Upper lobe of right lung (tissue), 1 donor: ENCODE results near the gene FAM89B. TPM values are rescaled to one million over a fixed set of nuclear protein-coding genes. Genes with fewer than 3 reads are reported as not detected.
"Not testable (repeated sequence)": the region's sequence is repeated elsewhere in the genome, so short reads cannot be mapped to it uniquely, and the experiment has no call there.

Experiments
- ATAC-seq: fragments of 200-7000 bp; cut with Tn5 transposase; one replicate; pipeline ENCODE4 v1.9.1; 2020; ENCODE audit warnings: mild to moderate bottlenecking, moderate library complexity
- DNase-seq: peaks from one replicate; pipeline ENCODE4 v3.0.0-alpha.2; 2020
- H3K27ac ChIP-seq: fragments of 200-600 bp; one replicate; pipeline ENCODE4 v1.8.0; 2022
- H3K27me3 ChIP-seq: fragments of 200-600 bp; one replicate; pipeline ENCODE4 v1.8.0; 2022; ENCODE audit warnings: mild to moderate bottlenecking
- H3K36me3 ChIP-seq: fragments of 200-600 bp; one replicate; pipeline ENCODE4 v1.8.0; 2022
- H3K4me1 ChIP-seq: fragments of 200-600 bp; one replicate; pipeline ENCODE4 v1.8.0; 2022
- H3K4me3 ChIP-seq: fragments of 200-600 bp; one replicate; pipeline ENCODE4 v1.8.0; 2022; ENCODE audit warnings: mild to moderate bottlenecking
- H3K9me3 ChIP-seq: fragments of 200-600 bp; one replicate; pipeline ENCODE4 v1.8.0; 2022
- intact Hi-C: fragments of 100-400 bp; cut with DNase I; formaldehyde crosslinking; loops from one replicate; pipeline ENCODE4 v1.11.0; 2022
- long read RNA-seq: library from polyadenylated mRNA; unstranded; transcript quantifications from one replicate; pipeline ENCODE4 v2.0.0, GENCODE V29; 2021
- total RNA-seq: library from RNA; stranded (reverse); fragmentation: NEBNext Ultra II Directional; extraction: Animal tissue kit (Norgen Biotek cat#: 25700); gene quantifications from one replicate; pipeline ENCODE4 v1.2.1, GENCODE V29; 2021
- TF ChIP-seq, protein P1 (sequence below): fragments of 200-600 bp; IDR thresholded peaks from one replicate; pipeline ENCODE4 v1.8.0; 2022; ENCODE audit warnings: antibody characterized with exemption
- donor health status: DM: no; HTN: yes; CAD: no; lungs with severe emphysema.

FAM89B gene
- total RNA-seq = 44.1 TPM
- long read RNA-seq, transcript FAM89B-203 (2 exons, 1,263 nt) = major isoform, 86 of 122 reads
- long read RNA-seq, transcript FAM89B-202 (2 exons, 1,337 nt) = minor isoform, 32 of 122 reads
- long read RNA-seq, partial matches to known transcripts = 0 of 122 reads
- long read RNA-seq, other reads (novel, unspliced or antisense) = 1 of 122 reads

DNA sequence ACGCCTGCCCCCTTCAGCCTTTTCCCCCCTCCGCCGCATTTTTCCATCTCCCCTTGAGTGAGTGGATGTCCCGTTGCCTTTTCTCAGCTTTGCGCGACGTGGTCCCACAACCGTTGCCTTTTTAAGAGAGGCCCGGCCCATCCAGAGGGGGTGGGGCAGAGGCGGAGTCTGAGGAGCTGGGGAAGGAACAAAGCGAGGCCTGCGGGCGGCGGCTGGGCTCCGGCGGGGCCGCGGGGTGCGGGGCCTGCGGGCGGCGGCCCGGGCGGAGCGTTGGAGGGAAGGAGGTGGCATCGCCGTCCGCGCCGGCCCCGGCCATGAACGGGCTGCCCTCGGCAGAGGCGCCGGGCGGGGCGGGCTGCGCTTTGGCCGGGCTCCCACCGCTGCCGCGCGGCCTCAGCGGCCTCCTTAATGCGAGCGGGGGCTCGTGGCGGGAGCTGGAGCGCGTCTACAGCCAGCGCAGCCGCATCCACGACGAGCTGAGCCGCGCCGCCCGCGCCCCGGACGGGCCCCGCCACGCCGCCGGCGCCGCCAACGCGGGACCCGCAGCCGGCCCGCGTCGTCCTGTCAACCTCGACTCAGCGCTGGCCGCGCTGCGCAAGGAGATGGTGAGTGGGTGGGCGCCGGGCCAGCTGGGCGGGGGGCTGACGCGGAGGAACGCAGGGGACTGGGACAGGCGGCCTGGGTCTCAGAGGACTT is at the start of gene FAM89B:
FAM89B (plus strand) TSS at position 183 of the 696 bp plus-strand sequence; CDS start at position 315, 132 bp downstream.
- Histone ChIP-seq H3K27ac (peak within 1 kb of the TSS; percentile 86), H3K36me3 (no peaks in the 10 kb centered on the region), H3K4me1 (peaks cover 60% of the 10 kb centered on the region), H3K27me3 (no peaks in the 10 kb centered on the region), H3K4me3 (peak within 1 kb of the TSS; percentile 66), H3K9me3 (no peaks in the 10 kb centered on the region)
- DNase-seq (peak; percentile 96), ATAC-seq (peak; percentile 33)
- TF ChIP-seq, protein P1, sequence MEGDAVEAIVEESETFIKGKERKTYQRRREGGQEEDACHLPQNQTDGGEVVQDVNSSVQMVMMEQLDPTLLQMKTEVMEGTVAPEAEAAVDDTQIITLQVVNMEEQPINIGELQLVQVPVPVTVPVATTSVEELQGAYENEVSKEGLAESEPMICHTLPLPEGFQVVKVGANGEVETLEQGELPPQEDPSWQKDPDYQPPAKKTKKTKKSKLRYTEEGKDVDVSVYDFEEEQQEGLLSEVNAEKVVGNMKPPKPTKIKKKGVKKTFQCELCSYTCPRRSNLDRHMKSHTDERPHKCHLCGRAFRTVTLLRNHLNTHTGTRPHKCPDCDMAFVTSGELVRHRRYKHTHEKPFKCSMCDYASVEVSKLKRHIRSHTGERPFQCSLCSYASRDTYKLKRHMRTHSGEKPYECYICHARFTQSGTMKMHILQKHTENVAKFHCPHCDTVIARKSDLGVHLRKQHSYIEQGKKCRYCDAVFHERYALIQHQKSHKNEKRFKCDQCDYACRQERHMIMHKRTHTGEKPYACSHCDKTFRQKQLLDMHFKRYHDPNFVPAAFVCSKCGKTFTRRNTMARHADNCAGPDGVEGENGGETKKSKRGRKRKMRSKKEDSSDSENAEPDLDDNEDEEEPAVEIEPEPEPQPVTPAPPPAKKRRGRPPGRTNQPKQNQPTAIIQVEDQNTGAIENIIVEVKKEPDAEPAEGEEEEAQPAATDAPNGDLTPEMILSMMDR = no peak
- intact Hi-C loops = no loop called here

DNA sequence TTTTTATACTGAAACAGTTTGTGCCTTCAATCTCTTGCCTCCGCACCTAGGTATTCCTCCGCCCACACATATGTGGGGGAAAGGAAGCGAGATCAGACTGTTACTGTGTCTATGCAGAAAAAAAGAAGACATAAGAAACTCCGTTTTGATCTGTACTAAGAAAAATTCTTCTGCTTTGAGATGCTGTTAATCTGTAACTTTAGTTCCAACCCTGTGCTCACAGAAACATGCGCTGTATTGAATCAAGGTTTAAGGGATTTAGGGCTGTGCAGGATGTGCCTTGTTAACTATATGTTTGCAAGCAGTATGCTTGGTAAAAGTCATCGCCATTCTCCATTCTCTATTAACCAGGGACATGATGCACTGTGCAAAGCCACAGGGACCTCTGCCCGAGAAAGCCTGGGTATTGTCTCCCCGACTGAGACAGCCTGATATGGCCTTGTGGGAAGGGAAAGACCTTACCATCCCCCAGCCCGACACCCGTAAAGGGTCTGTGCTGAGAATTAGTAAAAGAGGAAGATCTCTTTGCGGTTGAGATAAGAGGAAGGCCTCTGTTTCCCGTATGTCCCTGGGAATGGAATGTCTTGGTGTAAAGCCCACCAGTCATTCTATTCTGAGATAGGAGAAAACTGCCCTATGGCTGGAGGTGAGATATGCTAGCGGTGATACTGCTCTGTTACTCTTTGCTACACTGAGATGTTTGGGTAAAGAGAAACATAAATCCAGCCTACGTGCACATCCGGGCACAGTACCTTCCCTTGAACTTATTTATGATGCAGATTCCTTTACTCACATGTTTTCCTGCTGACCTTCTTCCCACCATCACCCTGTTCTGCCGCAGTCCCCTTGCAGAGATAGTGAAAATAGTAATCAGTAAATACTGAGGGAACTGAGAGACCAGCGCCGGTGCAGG is 49.4 kb upstream of the FAM89B start:
- intact Hi-C loops, H3K27ac ChIP-seq: not testable (repeated sequence)
- DNase-seq = peak; percentile 22

DNA sequence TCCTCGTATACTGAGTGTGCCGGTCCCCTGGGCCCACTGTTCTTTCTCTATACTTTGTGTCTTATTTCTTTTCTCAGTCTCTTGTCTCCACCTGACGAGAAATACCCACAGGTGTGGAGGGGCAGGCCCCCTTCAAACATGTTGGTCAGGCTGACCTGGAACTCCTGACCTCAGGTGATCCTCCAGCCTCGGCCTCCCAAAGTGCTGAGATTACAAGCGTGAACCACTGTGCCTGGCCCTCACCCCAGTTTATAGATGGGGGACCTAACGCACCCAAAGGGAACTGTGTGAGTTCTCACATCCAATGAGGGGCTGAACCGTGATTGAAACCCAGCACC is 48.7 kb upstream of the FAM89B start:
- H3K27ac ChIP-seq, H3K9me3 ChIP-seq, H3K27me3 ChIP-seq, intact Hi-C loops, ATAC-seq, H3K4me3 ChIP-seq: not testable (repeated sequence)
- H3K4me1 ChIP-seq = peaks cover 39% of the 10 kb centered on the region
- H3K36me3 ChIP-seq = peaks cover 18% of the 10 kb centered on the region
- peak; percentile 46 for DNase-seq

More for the DNA sequence above, 49.4 kb upstream of the FAM89B start:
- not testable (repeated sequence) for H3K4me3 ChIP-seq, H3K9me3 ChIP-seq, ATAC-seq, H3K27me3 ChIP-seq
- Histone ChIP-seq H3K36me3 (peaks cover 18% of the 10 kb centered on the region), H3K4me1 (peaks cover 39% of the 10 kb centered on the region)

DNA sequence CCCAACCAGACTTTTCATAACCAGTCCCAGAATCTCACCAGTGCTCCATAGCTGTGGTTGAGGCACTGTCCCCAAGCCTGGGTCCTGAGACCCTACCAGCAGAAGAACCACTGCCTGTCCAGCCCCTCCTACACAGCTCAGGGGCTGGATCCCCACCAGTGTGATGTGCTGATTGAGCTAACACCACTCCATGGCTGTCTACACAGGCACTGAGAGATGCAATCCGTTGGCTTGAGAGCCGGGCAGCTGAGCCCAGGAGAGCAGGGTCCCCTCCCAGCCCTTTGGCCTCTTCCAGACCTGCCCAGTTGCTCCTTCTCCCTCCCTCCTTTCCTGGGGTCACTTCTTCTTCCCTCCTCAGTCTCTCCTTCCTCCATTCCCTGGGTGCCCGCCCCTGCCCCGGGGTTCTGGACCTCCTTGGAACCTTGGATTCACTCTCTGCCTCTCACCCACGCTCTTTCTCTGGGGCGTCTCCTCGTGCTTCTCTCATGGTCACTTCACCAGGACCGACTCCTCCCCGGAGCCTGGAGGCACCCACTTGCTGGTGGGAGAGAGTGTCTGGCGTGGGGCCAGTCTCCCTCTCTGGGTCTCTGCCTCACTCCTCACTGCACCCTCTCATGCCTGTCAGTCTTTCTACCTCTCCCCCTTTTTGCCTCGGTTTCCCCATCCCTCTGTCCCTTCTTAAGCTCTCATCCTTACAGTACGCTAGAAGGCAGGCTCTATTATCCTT is 48.2 kb upstream of the FAM89B start:
- ATAC-seq (peak; percentile 31), DNase-seq (peak; percentile 83)
- TF ChIP-seq, protein P1 = no peak
- Histone ChIP-seq H3K9me3 (no peaks in the 10 kb centered on the region), H3K4me1 (peaks cover 39% of the 10 kb centered on the region), H3K27me3 (no peaks in the 10 kb centered on the region), H3K27ac (no peak overlapping the region), H3K36me3 (peaks cover 24% of the 10 kb centered on the region), H3K4me3 (no peak overlapping the region)
- intact Hi-C loops = no loop called here

DNA sequence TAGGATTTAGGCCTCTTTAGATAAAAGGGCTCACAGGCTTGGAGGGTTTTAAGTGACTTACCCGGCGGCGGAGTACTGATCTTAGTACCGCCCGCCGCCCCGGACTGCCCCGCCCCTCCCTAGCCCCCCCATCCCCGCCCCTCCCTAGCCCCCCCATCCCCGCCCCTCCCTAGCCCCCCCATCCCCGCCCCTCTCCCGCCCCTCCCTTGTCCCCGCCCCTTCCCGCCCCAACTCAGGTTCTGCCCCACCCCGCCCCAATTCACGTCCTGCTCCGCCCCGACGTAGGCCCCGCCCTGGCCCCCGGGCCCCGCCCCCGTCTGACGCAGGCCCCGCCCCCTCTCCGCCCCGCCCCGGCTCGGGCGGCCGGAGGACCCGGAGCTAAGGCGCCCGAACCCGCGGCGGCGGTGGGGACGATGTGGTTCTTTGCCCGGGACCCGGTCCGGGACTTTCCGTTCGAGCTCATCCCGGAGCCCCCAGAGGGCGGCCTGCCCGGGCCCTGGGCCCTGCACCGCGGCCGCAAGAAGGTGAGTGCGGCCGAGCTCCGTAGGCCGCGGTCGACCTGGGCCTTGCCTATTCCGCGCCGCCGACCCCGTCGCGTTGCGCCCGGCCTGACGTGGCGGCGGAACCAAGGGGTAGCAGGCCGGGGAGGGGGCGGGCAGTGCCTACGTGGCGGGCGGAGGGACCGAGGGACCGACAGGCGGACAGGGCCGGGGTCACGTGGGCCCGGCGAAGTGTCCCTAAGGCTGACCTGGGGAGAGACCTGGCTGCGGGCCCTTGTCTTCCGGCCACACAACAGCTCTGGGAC is 47.4 kb upstream of the FAM89B start, which contains the start of gene SCYL1:
SCYL1 (plus strand) TSS at position 343 of the 805 bp plus-strand sequence; CDS start at position 414, 71 bp downstream.
- H3K27ac ChIP-seq = peak within 1 kb of the TSS; percentile 94
- H3K27me3 ChIP-seq = no peaks in the 10 kb centered on the region
- H3K36me3 ChIP-seq = peaks cover 31% of the 10 kb centered on the region
- H3K4me1 ChIP-seq = peaks cover 39% of the 10 kb centered on the region
- H3K4me3 ChIP-seq = peak within 1 kb of the TSS; percentile 97
- peak; percentile 96 for ATAC-seq
- TF ChIP-seq, protein P1 = no peak
- DNase-seq = peak; percentile 91
- intact Hi-C loops = no loop called here
- H3K9me3 ChIP-seq = no peaks in the 10 kb centered on the region
